ENCODE measurements around the gene HP1BP3.

- TF ChIP-seq EZH2 (IDR thresholded peaks at IDR 0.05; ENCODE audit: insufficient read depth, poor library complexity, severe bottlenecking): no peak
- no peak for TF ChIP-seq EZH2phosphoT487 (IDR thresholded peaks at IDR 0.05; ENCODE audit: insufficient read depth, low read depth)
These were observed 65.7 kb downstream of the HP1BP3 start for GRCh38 chr1:20721117-20722061.
